ENCODE results near the gene SIRT2.

DNA sequence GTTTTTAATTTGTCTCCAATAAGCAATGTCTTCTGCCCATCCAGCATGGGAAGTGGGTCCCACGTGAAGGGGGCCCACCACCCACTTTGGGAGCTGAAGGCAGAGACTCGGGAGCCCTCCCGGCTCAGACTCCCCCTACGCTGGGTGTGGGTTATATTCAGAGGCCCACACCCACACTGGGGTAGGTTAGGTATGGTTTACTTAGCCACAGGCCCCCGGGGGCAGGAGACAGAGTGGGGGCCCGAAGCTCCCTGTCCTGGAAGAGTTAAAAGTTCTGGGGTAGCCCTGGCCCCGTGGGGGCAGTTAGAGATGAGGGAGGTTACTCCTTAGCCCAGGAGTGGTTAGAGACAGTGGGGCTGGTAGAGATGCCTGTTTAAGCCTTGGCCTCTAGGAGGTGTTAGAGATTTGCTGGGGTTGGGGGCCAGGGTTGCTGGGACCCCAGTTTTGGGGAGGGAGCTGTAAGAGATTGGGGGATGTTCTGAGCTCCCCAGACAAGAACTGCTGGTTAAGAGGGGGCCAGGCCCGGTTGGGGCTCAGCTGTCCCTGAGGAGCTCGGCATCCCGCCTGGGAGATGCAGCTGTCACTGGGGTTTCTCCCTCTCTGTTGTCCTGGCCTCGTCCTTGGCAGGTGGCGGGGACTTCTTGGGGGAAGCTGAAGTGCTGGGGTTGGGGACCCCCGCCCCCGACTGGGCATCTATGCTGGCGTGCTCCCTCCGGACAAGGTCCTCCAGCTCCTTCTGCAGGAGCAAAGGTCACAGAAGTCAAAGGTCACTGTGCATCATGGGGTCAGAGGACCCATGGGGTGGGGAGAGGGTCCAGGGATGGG is 20.6 kb downstream of the SIRT2 start:
- TF ChIP-seq FOXM1 (IDR thresholded peaks at IDR 0.05; ENCODE audit: borderline replicate concordance) (no peak), SP1 (IDR thresholded peaks at IDR 0.05) (no peak), FOXA1 (IDR thresholded peaks at IDR 0.05) (no peak), FOXK2 (IDR thresholded peaks at IDR 0.05) (no peak), SUZ12 (IDR thresholded peaks at IDR 0.05) (no peak)

Measured in HEK293T (cell line).